Measurements from ENCODE around the gene ZNF845. TPM values are rescaled to one million over a fixed set of nuclear protein-coding genes. Genes with fewer than 3 reads are reported as not detected.
"Not testable (repeated sequence)": the region's sequence is repeated elsewhere in the genome, so short reads cannot be mapped to it uniquely, and the experiment has no call there.

Gene ZNF845
- 1 to 10 TPM; 5.8 to 6.3 TPM for total RNA-seq
- 11.5 TPM for polyA plus RNA-seq

GRCh38 chr19:53333463-53334449, at the start of gene ZNF845:
Gene ZNF845, plus strand, starts transcription at chr19:53333749. Its CDS starts 7,559 bp downstream, at chr19:53341308.
- H3K9me3 ChIP-seq (ENCODE audit: low read length): no peaks in the 10 kb centered on the region
- peak within 1 kb of the TSS; percentile 52 for H3K27ac ChIP-seq (ENCODE audit: low read depth, low read length)
- H3K9me3 Mint-ChIP-seq: peaks cover 1 to 23% (median 12%) of the 10 kb centered on the region in 5 donors
- H3K4me3 ChIP-seq (ENCODE audit: low read length): peak within 1 kb of the TSS; percentile 61
- peaks cover 9 to 11% of the 10 kb centered on the region in 2 donors for H3K27me3 Mint-ChIP-seq
- H3K4me1 Mint-ChIP-seq: peaks cover 26 to 52% (median 47%) of the 10 kb centered on the region in 3 donors
- peak; percentile 93 to 97 (median 95) for DNase-seq
- H3K4me1 ChIP-seq (ENCODE audit: insufficient read depth, low read length): no peaks in the 10 kb centered on the region
- peak within 1 kb of the TSS; percentile 91 to 99 (median 96) for H3K4me3 Mint-ChIP-seq
- CTCF ChIA-PET: no interaction called here
- H3K36me3 ChIP-seq (ENCODE audit: insufficient read depth, low read length): no peaks in the 10 kb centered on the region
- POLR2A ChIA-PET: interaction anchor here (0.6 kb wide), 1 partner anchor 79 kb away, joined by 4 read pairs; no protein-coding TSS in a partner anchor
- peak within 1 kb of the TSS; percentile 84 to 99 (median 92) for H3K27ac Mint-ChIP-seq
- no peaks in the 10 kb centered on the region for H3K27me3 ChIP-seq (ENCODE audit: insufficient read depth, low read length, poor library complexity, severe bottlenecking)
- peaks cover 9 to 30% (median 29%) of the 10 kb centered on the region in 3 donors for H3K36me3 Mint-ChIP-seq

GRCh38 chr19:53285087-53285486, 48.5 kb upstream of the ZNF845 start:
- Mint-ChIP-seq H3K9me3 (peaks cover 9 to 29% (median 23%) of the 10 kb centered on the region in 5 donors), H3K36me3 (peaks cover 0 to 4% (median 0%) of the 10 kb centered on the region in 3 donors), H3K4me1 (no peaks in the 10 kb centered on the region), H3K27me3 (peaks cover 7 to 9% of the 10 kb centered on the region in 2 donors), H3K27ac (no peak overlapping the region), H3K4me3 (no peak overlapping the region)
- Histone ChIP-seq H3K4me3 (ENCODE audit: low read length) (no peak overlapping the region), H3K9me3 (ENCODE audit: low read length) (no peaks in the 10 kb centered on the region), H3K27me3 (ENCODE audit: insufficient read depth, low read length, poor library complexity, severe bottlenecking) (no peaks in the 10 kb centered on the region), H3K27ac (ENCODE audit: low read depth, low read length) (no peak overlapping the region), H3K36me3 (ENCODE audit: insufficient read depth, low read length) (no peaks in the 10 kb centered on the region), H3K4me1 (ENCODE audit: insufficient read depth, low read length) (no peaks in the 10 kb centered on the region)
- POLR2A ChIA-PET: no interaction called here
- DNase-seq: no peak
- CTCF ChIA-PET: no interaction called here

GRCh38 chr19:53290758-53291549, 42.6 kb upstream of the ZNF845 start:
- Histone ChIP-seq H3K9me3 (ENCODE audit: low read length) (peaks cover 9% of the 10 kb centered on the region), H3K27me3 (ENCODE audit: insufficient read depth, low read length, poor library complexity, severe bottlenecking) (no peaks in the 10 kb centered on the region), H3K27ac (ENCODE audit: low read depth, low read length) (no peak overlapping the region), H3K36me3 (ENCODE audit: insufficient read depth, low read length) (no peaks in the 10 kb centered on the region), H3K4me3 (ENCODE audit: low read length) (no peak overlapping the region), H3K4me1 (ENCODE audit: insufficient read depth, low read length) (no peaks in the 10 kb centered on the region)
- CTCF ChIA-PET: no interaction called here
- Mint-ChIP-seq H3K27ac (no peak overlapping the region), H3K27me3 (peaks cover 0 to 4% of the 10 kb centered on the region in 2 donors), H3K4me3 (no peak overlapping the region), H3K9me3 (peaks cover 34 to 68% (median 57%) of the 10 kb centered on the region in 5 donors), H3K4me1 (no peaks in the 10 kb centered on the region), H3K36me3 (peaks cover 0 to 11% (median 0%) of the 10 kb centered on the region in 3 donors)
- no peak for DNase-seq
- POLR2A ChIA-PET: no interaction called here

GRCh38 chr19:53294786-53295441, 38.6 kb upstream of the ZNF845 start:
- H3K36me3 Mint-ChIP-seq: peaks cover 0 to 12% (median 3%) of the 10 kb centered on the region in 3 donors
- no peak overlapping the region for H3K4me3 ChIP-seq (ENCODE audit: low read length)
- H3K36me3 ChIP-seq (ENCODE audit: insufficient read depth, low read length): no peaks in the 10 kb centered on the region
- H3K27ac ChIP-seq (ENCODE audit: low read depth, low read length): no peak overlapping the region
- peaks cover 33 to 71% (median 50%) of the 10 kb centered on the region in 5 donors for H3K9me3 Mint-ChIP-seq
- H3K27me3 Mint-ChIP-seq: peaks cover 0 to 2% of the 10 kb centered on the region in 2 donors
- no peaks in the 10 kb centered on the region for H3K4me1 Mint-ChIP-seq
- peaks cover 9% of the 10 kb centered on the region for H3K9me3 ChIP-seq (ENCODE audit: low read length)
- ChIA-PET POLR2A (no interaction called here), CTCF (no interaction called here)
- H3K4me1 ChIP-seq (ENCODE audit: insufficient read depth, low read length): no peaks in the 10 kb centered on the region
- no peak for DNase-seq
- H3K4me3 Mint-ChIP-seq: no peak overlapping the region
- no peak overlapping the region for H3K27ac Mint-ChIP-seq
- no peaks in the 10 kb centered on the region for H3K27me3 ChIP-seq (ENCODE audit: insufficient read depth, low read length, poor library complexity, severe bottlenecking)

GRCh38 chr19:53301341-53301740, 32.2 kb upstream of the ZNF845 start:
- H3K27me3 ChIP-seq (ENCODE audit: insufficient read depth, low read length, poor library complexity, severe bottlenecking); POLR2A ChIA-PET; H3K36me3 Mint-ChIP-seq; H3K4me3 Mint-ChIP-seq; H3K4me3 ChIP-seq (ENCODE audit: low read length); H3K4me1 Mint-ChIP-seq; H3K36me3 ChIP-seq (ENCODE audit: insufficient read depth, low read length); H3K27ac Mint-ChIP-seq; H3K4me1 ChIP-seq (ENCODE audit: insufficient read depth, low read length); H3K27ac ChIP-seq (ENCODE audit: low read depth, low read length); H3K9me3 ChIP-seq (ENCODE audit: low read length); CTCF ChIA-PET; DNase-seq: not testable (repeated sequence)
- Mint-ChIP-seq H3K9me3 (peaks cover 3 to 47% (median 11%) of the 10 kb centered on the region in 5 donors), H3K27me3 (peaks cover 21 to 25% of the 10 kb centered on the region in 2 donors)

- peaks cover 12 to 73% (median 30%) of the 10 kb centered on the region in 5 donors for H3K9me3 Mint-ChIP-seq
- DNase-seq: no peak
- POLR2A ChIA-PET: no interaction called here
- Histone ChIP-seq H3K4me1 (ENCODE audit: insufficient read depth, low read length) (no peaks in the 10 kb centered on the region), H3K36me3 (ENCODE audit: insufficient read depth, low read length) (no peaks in the 10 kb centered on the region), H3K4me3 (ENCODE audit: low read length) (no peak overlapping the region), H3K27ac (ENCODE audit: low read depth, low read length) (no peak overlapping the region), H3K9me3 (ENCODE audit: low read length) (peaks cover 7% of the 10 kb centered on the region), H3K27me3 (ENCODE audit: insufficient read depth, low read length, poor library complexity, severe bottlenecking) (no peaks in the 10 kb centered on the region)
- H3K4me3 Mint-ChIP-seq: no peak overlapping the region
- peaks cover 0 to 3% (median 0%) of the 10 kb centered on the region in 3 donors for H3K4me1 Mint-ChIP-seq
- peaks cover 0 to 6% (median 2%) of the 10 kb centered on the region in 3 donors for H3K36me3 Mint-ChIP-seq
- H3K27ac Mint-ChIP-seq: no peak overlapping the region
- CTCF ChIA-PET: no interaction called here
- peaks cover 39 to 63% of the 10 kb centered on the region in 2 donors for H3K27me3 Mint-ChIP-seq
Measured at GRCh38 chr19:53308339-53308811, 25.2 kb upstream of the ZNF845 start.

- H3K4me1 Mint-ChIP-seq: peaks cover 0 to 3% (median 0%) of the 10 kb centered on the region in 3 donors
- no peak overlapping the region for H3K4me3 Mint-ChIP-seq
- CTCF ChIA-PET: no interaction called here
Measured at GRCh38 chr19:53311044-53311443, 22.5 kb upstream of the ZNF845 start.

More at GRCh38 chr19:53311044-53311443, 22.5 kb upstream of the ZNF845 start:
- Mint-ChIP-seq H3K9me3 (peaks cover 12 to 66% (median 33%) of the 10 kb centered on the region in 5 donors), H3K27ac (no peak overlapping the region), H3K36me3 (peaks cover 0 to 6% (median 2%) of the 10 kb centered on the region in 3 donors), H3K27me3 (peaks cover 33 to 61% of the 10 kb centered on the region in 2 donors)
- no peaks in the 10 kb centered on the region for H3K4me1 ChIP-seq (ENCODE audit: insufficient read depth, low read length)
- no peak overlapping the region for H3K4me3 ChIP-seq (ENCODE audit: low read length)
- no peaks in the 10 kb centered on the region for H3K27me3 ChIP-seq (ENCODE audit: insufficient read depth, low read length, poor library complexity, severe bottlenecking)
- no peaks in the 10 kb centered on the region for H3K36me3 ChIP-seq (ENCODE audit: insufficient read depth, low read length)
- no peak for DNase-seq
- H3K27ac ChIP-seq (ENCODE audit: low read depth, low read length): no peak overlapping the region
- POLR2A ChIA-PET: no interaction called here
- peaks cover 7% of the 10 kb centered on the region for H3K9me3 ChIP-seq (ENCODE audit: low read length)
